ENCODE results near the gene HERC2.
"Not testable (repeated sequence)": the region's sequence is repeated elsewhere in the genome, so short reads cannot be mapped to it uniquely, and the experiment has no call there.

The HERC2 gene, protein sequence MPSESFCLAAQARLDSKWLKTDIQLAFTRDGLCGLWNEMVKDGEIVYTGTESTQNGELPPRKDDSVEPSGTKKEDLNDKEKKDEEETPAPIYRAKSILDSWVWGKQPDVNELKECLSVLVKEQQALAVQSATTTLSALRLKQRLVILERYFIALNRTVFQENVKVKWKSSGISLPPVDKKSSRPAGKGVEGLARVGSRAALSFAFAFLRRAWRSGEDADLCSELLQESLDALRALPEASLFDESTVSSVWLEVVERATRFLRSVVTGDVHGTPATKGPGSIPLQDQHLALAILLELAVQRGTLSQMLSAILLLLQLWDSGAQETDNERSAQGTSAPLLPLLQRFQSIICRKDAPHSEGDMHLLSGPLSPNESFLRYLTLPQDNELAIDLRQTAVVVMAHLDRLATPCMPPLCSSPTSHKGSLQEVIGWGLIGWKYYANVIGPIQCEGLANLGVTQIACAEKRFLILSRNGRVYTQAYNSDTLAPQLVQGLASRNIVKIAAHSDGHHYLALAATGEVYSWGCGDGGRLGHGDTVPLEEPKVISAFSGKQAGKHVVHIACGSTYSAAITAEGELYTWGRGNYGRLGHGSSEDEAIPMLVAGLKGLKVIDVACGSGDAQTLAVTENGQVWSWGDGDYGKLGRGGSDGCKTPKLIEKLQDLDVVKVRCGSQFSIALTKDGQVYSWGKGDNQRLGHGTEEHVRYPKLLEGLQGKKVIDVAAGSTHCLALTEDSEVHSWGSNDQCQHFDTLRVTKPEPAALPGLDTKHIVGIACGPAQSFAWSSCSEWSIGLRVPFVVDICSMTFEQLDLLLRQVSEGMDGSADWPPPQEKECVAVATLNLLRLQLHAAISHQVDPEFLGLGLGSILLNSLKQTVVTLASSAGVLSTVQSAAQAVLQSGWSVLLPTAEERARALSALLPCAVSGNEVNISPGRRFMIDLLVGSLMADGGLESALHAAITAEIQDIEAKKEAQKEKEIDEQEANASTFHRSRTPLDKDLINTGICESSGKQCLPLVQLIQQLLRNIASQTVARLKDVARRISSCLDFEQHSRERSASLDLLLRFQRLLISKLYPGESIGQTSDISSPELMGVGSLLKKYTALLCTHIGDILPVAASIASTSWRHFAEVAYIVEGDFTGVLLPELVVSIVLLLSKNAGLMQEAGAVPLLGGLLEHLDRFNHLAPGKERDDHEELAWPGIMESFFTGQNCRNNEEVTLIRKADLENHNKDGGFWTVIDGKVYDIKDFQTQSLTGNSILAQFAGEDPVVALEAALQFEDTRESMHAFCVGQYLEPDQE (N-terminal part only)

DNA sequence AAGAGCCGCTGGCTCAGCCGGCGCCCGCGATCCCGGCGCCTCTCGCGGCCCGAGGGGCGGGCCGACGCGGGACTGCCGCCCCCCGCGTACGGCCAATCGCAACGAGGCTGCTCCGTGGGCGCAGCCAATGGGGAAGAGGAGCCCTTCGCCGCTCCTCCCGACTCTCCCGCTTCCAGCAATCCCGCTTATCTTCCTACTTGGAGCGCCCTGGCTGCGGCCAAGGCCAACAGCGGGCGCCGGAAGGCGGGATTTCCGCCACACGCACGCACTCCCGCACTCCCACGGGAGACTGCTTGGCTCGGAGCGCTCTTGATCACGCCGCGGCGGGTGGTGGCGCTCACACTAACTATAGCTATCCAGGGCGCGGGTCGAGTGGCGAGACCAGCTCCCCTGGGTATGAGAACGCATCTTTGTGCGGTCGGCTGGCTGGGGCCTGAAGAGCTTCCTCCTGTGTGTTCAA is at the start of gene HERC2:
TSS of gene HERC2 (minus strand) at position 51 of the 460 bp plus-strand sequence. CDS start 746 bp downstream, outside the sequence.
- DNase-seq: not testable (repeated sequence)

DNA sequence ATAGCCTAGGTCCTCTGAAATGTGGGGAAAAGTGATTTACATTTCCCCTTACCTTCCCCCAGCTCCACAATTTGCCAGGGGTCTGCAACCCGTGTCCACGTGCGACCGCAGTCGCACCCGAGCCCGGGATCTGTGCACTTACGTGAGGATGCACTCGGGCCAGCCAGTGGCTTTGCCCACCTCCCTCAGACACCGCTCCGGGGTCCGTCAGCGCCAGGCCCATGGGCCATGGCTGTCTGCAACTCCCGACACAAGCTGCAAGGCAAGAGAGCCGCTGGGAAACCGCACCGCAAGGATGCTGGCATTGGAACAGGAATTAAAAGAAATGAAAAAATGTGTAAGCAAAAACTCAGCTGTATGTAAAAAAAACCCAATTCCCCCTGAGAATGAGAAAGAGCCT is 43.5 kb upstream of the HERC2 start:
- DNase-seq: not testable (repeated sequence)

DNA sequence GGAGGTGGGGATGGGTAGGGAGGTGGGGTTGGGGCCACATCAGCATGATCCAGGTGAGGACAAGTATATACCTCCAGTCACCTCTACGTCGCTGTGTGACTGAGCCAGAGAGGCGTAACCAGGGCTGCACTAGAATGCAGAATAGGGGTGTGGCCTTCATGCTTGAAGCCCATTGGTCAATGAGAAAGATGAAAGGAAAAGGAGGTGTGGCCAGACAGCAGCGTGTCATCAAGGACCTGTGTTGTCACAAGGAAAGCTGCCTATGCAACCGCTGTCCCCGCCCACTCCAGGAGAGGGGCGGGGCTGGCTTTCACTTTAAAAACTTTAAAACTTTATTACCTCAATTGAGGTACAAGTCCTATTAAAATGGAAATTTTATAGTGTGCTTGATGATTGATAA is 36.0 kb upstream of the HERC2 start, which contains the start of gene GOLGA6L24:
TSS of gene GOLGA6L24 (minus strand) at position 101 of the 400 bp plus-strand sequence. CDS start at position 40, 61 bp downstream.
- DNase-seq: not testable (repeated sequence)

DNA sequence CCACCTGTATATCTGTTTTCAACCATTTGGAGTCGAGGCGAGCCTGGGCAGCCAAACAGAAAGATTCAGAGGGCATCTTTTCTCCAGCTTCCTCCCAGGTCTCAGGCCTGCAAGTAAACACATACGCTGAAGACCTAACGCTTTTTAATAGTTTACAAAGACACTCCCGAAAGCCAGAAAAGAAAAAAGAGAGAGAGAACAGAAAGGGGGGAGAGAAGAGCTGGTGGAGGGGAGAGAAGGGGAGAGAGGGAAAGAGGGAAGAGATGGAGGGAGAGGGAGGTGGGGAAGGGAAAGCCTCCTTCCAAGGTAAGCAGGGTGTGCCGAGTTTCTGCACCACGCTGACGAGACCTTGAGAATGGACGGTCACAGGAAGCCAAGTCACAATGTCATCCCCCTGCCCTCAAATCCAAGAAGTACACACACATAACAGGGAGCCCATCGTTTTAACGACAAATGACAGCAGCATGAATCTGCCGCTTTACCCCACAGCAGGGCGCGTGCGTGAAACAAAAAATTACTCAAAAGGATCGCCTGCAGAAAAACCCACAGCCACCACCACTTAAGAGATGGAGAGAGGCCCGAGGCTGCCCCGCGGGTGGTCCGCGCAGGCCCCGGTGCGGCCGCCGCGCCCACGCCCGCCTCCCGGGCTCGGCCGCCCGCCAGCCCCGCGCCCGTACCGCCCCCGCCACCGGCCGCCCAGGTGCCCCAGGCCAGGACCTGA is 461 bp downstream of the HERC2 start:
- not testable (repeated sequence) for DNase-seq

DNA sequence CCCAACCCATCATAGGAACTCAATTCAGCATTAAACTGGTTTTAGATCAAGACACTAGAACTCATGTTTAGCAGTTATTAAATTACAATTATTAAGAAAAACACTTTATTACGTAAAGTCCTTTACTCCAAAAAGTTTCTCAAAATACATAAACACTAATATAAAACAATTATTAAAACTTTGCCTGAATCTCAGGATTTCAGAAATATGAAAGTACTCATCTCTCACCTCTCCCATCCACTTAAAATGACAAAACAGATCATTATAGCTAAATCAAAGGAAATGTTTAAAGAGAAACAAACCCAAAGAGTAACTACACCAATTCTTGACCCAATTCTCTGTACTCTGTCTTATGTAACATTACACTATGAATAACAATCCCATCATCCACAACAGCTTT is 2.3 kb downstream of the HERC2 start:
- DNase-seq: not testable (repeated sequence)

DNA sequence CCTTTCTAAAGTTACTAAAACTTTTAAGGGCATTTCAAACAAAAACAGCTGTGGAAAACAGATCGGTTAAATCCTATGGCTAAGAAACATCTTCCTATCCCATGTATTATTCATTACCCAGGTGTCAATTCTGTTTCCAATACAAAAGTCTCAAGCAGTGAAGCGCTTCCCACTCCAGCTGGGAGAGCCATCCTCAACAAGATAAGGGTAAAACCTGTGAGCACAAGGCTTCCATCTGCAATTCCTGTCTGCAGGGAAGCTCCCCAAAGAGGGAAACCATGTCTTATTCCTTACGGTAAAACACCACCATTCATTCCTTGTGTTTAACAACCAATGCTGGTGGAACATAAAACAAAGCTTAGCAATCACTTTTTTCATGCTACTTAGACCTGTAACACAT is 3.2 kb downstream of the HERC2 start:
- DNase-seq: not testable (repeated sequence)

DNA sequence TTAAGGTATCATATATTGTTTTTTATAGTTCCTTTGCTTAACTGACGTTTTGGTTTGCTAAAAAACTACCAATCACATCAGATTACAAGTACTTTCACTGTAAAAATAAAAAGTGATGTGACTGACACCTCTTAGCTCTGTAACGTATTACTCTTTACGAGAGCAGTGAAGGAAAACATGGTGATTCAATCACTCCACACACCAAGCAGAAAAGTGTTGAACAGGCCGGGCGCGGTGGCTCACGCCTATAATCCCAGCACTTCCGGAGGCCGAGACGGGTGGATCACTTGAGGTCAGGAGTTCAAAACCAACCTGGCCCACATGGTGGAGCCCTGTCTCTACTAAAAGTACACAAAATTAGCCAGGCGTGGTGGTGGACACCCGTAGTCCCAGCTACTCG is 3.9 kb downstream of the HERC2 start:
- not testable (repeated sequence) for DNase-seq

DNA sequence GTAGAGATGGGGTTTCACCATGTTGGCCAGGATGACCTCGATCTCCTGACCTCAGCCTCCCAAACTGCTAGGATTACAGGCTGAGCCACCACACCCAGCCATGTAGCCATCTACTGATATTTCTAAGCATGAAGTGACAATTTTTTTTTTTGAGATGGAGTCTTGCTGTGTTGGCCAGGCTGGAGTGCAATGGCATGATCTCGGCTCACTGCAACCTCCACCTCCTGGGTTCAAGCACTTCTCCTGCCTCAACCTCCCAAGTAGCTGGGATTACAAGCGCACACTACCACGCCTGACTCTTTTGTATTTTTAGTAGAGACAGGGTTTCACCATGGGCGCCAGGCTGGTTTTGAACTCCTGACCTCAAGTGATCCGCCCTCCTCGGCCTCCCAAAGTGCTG is 5.0 kb downstream of the HERC2 start:
- not testable (repeated sequence) for DNase-seq

DNA sequence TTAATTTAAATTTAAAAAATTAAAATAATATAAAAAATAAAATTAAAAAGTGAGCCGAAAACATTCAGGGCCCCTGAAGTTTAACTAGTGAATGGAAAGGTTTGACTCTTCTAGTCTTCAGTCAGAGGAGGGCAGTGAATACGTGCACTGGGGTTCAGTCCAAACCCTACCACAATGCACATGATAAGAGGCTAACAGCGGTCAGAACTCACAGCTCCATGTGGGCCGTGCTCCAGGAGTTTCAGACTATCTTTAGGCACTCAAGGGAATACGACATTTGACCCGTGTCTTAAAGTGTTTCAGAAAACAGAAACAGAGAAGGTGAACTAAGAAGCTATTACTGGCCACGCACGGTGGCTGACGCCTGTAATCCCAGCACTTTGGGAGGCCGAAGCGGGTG is 11.5 kb downstream of the HERC2 start:
- not testable (repeated sequence) for DNase-seq

DNA sequence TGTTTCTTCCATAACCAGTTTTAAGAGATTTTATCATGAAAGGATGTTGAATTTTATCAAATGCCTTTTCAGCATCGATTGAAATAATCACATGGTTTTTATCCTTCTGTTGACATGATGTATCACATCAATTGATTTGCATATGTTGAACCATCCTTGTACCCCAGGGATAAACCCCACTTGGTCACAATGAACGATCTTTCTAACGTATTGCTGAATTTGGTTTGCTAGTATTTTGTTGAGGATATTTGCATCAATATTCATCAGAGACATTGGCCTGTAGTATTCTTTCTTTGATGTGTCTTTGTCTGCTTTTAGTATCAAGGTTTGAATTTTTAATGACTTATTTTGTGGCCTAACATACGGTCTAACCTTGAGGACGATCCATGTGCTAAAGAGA is 13.3 kb downstream of the HERC2 start:
- DNase-seq: not testable (repeated sequence)

DNA sequence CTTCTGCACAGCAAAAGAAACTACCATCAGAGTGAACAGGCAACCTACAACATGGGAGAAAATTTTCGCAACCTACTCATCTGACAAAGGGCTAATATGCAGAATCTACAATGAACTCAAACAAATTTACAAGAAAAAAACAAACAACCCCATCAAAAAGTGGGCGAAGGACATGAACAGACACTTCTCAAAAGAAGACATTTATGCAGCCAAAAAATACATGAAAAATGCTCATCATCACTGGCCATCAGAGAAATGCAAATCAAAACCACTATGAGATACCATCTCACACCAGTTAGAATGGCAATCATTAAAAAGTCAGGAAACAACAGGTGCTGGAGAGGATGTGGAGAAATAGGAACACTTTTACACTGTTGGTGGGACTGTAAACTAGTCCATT is 16.3 kb downstream of the HERC2 start:
- DNase-seq: not testable (repeated sequence)

DNA sequence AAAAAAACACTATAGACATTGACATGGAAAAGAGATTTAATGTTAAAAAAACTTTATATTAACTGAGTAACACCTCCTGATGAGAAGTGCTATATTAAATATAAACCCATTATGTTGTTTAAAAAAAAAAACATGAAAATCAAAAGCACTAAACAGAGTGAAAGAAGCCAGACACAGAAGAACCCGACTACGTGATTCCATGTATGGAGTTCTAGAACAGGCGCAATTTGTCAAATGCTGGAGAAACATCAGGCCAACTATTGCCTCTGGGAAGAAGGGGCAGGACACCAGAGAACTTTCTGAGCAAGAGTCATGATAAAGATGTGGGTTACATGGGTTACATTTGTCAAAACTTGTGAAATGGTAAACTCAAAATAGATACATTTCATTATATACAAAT is 24.5 kb downstream of the HERC2 start:
- DNase-seq: not testable (repeated sequence)

DNA sequence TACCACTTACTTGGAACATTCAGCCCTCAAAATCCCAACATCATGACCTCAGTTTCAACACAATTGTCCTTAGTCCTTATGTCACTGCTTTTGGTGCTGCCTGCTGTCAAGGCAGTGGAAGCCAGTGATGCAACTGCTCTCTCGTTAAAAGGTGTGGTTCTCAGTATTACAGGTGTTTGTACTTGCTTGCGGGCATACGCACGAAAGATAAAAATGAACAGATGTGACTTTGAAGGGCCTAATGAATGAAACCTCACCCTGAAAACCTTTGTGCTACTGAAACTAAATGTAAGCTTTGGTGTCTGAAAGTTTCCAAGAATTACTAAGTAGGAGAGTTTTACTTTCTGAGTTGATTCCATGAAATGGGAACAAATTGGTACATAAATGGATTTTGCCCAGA is 25.2 kb downstream of the HERC2 start:
- DNase-seq: not testable (repeated sequence)

DNA sequence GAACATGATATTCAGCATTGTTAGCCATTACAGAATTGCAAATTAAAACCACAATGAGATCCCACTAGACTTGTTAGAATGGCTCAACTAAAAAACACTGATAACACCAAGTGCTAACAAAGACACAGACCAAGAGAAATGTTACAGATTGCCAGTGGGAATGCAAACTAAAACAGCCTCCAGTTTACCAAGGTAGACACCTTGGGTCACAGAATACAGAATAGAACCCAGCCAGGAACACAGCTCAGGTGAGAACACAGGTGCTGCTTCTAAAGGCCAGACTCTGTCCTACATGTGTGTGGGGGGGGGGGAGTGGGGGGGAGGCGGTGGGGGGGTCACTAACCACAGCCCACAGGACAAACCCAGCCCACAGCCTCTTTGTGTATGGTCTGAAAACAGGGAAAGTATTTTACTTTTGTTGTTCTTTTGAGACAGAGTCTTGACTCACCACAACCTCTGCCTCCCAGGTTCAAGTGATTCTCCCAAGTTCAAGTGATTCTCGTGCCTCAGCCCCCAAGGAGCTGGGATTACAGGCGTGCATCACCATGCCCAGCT is 26.9 kb downstream of the HERC2 start:
- not testable (repeated sequence) for DNase-seq

DNA sequence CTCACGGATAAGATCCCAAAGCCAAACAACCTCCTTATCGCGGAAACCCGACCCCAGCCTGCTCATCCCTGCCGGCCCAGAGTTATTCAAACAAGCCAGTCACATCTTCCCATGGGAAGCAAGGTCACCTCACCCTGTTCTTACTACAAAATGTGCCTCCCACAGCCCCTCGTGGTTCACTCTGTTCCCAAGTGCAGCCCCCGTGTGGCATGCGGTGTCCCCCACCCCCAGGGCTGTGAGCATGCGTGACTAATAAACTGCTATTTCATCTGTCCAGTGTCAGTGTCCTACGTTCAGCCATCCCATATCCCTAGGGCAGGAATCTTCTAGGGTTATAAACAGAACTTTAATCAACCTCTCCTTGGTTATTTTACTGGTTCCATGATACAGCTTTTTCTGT is 27.4 kb downstream of the HERC2 start:
- DNase-seq: not testable (repeated sequence)

DNA sequence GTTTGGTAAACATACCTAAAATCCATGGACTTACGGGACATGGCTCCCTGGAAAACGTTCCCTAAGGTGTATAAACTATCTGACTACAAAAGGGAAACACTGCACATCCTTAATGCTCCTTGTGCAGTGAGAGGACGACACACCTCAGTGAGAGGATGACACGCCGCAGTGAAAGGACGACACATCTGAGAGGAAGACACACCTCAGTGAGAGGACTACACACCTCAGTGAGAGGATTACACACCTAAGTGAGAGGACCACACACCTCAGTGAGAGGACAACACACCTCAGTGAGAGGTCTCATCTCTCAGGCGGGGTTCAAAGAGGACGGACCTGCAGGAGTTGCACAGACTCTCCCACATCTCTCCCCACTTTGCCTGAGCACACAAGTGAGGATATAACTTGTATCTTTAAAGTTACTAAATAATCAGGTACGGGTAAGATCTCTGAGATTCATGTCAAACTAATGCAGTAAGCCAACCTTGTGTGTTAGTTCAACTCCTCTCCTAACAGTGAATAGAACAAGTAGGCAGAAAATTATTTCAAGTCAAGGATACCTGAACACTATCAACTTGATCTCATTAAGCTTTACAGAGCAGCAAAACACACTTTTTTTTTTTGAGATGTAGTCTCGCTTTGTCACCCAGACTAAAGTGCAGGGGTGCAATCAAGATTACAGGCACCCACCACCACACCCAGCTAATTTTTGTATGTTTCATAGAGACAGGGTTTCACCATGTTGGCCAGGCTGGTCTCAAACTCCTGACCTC is 32.1 kb downstream of the HERC2 start:
- no peak for DNase-seq

DNA sequence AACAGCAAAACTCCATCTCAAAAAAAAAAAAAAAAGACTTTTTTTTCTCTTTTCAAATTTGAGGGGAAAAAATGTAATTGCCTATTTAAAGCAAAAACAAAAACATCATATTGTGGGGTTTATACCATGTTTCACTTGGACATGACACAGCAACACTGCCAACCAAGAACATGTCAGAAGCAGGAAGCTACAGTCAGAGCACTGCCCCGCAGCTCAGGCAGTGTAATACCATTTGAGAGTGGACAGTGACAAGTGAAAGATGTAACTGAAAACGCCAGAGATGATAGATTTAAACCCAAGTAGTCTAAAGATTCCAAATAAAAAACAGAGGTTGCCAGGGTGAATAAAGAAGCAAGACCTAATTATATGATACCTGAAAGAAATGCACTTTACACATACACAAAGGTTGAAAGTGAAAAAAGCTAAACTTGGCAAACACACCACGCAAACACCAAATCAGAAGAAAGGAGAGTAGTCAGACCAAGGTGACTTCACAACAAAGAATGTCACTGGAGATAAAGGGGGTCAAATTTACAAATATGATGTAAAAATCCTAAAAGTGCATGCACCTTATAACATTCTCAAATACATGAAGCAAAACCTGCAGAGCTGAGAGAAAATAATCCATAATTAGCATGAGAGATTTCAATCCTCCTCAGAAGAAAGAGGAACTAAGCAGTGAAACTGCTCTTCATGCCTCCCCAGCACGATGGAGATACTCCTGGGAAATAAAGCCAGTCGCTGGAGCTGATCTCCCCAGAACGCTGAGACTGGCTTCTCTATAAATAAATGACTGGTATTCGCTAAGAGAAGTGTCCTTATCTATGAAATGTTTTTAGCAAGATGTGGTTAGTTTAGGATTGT is 32.9 kb downstream of the HERC2 start:
- not testable (repeated sequence) for DNase-seq

DNA sequence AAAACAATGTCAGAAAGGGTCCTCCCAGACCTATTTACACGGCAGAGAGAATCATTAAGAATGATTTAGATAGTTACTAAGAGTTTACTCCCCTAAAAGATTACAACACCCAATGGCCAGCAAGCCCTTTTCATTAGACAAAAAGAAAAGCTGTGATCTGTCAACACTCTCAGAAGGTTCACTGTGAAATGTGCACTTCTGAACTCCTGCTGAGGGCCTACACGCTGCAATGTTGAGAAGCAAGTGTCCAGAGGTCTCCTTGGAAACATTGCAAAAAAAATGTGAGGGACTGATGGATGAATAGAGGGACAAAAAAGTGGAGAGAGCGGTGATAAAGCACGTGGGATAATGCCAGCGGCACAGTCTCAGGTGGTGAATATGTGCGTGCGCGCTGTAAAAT is 35.3 kb downstream of the HERC2 start:
- not testable (repeated sequence) for DNase-seq

DNA sequence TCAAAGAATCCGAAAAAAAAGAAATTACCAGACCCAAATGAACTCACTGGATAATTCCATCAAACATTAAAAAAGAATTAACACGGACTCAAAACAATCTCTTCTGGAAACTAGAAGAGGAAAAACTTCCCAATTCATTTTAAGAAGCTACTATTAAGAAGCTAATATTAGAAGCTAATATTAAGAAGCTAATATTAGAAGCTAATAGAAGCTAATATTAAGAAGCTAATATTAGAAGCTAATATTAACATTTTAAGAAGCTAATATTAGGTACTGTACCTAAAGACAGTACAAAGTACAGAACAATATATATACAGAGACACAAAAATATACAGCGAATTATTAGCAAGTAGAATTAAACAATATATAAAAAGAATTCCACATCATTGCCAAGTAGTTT is 35.9 kb downstream of the HERC2 start:
- DNase-seq: no peak

DNA sequence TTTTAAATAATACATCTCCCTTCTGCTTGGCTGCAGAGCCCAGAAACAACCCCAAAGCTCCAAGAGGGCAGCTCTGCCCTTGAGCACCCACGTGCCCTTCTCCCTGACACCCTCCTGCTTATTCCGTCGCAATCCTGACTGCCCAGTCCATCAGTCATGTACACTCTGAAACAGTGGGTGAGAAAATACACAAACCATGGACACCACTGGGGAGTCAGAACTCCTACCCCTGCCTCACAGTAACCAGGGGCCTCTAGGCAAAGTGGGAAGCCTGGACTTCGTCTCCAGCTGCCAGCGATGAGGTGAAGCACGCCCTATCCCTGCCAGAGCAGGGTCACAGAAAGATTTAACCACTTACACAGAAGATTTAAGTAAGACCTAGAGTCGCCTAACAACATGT is 40.1 kb downstream of the HERC2 start:
- DNase-seq: no peak

Data from CD4-positive, alpha-beta T cell treated with Interleukin-15 for 1 hour (primary cell).